Activated T-cell treated with anti-CD3 and anti-CD28 coated beads, Interleukin-2, amount 50 U/mL, for 1 hour (primary cell): ENCODE results near the gene ASTL.

Source experiments
- DNase-seq: peaks from one replicate; pipeline ENCODE4 v3.0.0-alpha.2; 2020

Gene ASTL

DNA sequence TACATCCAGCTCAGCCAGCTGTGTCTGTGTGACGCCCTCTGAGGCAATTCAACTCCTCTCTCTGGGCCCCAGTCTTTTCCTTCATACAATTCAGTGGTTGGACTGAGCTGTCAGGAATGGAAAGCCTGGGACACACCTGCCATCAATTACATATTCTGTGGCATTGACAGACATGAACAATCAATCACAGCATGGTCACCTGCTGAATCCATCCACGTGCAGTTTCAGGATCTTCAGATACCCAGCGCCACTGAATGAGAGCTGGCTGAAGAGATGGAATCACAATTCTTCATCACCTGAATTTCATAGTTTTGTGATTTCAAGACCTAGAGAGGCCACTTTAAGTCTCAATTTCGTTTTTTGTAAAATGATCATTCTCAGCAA lies 27.1 kb downstream of the ASTL start:
- no peak for DNase-seq

DNA sequence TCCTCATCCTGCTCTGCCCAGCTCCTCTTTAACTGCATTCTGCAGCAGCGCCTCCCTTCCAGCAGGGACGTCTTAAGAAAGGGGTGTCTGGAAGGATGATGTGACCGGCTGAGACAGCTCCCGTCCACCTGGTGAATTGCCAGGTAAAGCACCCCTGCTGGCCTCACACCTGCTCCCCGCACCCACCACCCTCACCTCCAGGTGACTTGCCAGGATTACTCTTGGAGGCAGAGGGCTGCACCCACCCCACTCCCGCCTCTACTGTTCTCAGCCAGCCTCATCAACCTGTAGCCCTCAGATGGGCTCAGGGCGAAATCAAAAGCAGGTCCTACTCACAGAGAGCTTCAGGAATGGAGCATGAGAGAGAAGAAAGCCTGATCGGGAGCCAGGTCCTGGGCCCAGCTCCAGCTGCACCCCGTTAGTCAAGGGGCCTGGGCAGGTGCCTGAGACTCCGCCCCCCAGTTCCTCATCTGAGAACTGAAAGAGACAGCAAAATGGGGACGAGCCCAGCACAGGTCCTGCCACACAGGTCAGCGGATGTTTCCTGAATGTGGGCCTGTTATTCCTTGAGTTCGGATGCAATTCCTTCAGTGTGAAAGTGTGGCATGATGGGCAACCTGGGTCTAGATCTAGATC lies 27.6 kb downstream of the ASTL start:
- DNase-seq = peak; percentile 14

DNA sequence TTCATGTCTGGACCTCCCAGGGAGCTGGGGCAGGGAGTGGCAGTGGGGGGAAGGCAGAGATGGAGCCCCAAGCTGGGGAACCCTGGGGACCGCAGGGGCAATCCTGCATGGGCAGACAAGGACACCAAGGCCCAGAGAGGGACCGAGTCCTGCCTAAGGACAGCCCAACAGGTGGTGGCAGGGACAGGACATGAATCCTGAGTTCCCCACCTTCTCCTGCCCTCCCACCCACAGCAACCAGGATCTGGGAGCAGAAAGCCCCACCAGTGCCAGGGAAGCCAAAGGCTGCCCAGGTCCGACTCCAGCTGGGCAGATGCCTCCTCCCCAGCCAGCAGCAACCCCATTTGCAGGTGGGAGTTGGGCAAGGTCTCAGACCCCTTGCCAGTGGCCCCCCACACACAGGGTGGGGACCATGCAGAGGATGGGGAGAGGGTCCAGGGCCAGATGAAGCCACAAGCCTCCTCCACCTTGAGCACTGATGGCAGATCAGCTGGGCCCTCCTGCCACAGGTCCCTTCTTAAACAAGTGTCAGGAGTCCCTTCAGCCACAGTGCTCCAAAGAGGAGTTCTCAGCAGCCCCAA lies 28.3 kb downstream of the ASTL start:
- DNase-seq = no peak

DNA sequence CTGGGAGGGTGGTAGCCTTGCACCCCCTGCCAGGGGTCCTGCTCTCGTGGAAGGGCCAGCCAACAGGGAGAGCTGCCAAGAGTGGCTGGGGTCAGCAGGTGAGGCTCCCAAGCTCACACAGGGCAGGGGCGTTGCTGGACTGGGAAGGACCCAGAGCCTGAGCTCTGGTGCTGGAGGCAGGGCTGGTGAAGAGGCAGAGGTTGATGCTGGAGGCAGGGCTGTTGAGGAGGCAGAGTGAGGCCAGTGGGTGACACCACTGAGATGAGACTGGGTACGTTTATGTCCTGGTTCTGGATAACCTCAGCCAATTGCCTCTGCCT lies 29.0 kb downstream of the ASTL start:
- no peak for DNase-seq

- DNase-seq = peak; percentile 7
Observed at GRCh38 chr2:96108541-96109360, 29.6 kb downstream of the ASTL start.

GRCh38 chr2:96108151-96108540 lies 30.2 kb downstream of the ASTL start:
- DNase-seq = peak; percentile 13

DNA sequence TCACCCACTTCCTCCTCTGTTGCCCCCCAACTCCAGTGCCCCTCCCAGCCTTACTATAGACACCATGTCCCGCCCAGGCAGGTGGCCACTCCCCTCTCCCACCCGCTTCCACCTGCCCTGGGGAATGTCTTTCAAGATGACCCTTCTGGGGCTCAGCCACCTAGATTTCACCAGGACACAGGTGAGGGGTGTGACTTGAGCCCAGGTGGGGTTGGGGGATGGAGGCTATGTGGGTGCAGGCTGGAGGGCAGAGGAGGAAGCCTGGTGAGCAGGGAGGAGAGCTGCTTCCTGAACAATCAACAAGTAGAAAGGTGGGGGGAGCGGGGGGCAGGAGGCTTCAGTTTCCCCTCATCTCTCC lies 30.6 kb downstream of the ASTL start:
- peak; percentile 4 for DNase-seq

DNA sequence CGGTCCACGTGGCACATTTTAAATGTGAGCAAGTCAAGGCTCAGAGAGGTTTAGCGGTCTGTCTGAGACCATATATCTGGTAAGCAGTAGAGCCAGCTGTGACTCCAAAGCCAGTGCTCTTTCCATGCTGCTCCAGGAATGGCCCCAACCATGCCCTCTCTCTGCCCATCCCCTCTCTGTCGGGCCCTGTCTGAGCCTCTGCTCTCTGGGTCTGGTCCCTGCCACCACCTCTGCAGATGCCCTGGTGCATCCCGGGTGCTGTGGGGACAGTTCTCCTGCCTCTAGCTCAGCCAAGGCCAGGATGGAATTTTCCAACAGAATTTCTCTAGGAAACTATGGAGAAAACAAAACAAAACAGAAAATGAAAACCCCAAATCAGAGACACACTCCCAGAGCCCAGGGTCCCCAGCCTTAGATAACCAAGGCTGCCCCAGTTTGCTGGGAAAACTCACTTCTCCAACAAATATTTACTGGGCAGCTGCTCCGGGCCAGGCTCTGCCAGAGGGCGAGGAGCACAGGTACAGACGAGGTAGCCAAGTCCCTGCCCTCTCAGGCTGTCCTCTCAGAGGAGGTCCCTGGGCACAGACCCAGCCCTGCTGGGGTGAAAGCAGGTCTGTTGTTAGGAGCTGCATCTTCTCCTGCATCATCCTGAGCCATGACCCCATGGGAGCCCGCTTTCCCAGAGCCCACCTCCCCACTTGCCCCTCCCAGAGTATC lies 31.2 kb downstream of the ASTL start:
- DNase-seq = peak; percentile 14

DNA sequence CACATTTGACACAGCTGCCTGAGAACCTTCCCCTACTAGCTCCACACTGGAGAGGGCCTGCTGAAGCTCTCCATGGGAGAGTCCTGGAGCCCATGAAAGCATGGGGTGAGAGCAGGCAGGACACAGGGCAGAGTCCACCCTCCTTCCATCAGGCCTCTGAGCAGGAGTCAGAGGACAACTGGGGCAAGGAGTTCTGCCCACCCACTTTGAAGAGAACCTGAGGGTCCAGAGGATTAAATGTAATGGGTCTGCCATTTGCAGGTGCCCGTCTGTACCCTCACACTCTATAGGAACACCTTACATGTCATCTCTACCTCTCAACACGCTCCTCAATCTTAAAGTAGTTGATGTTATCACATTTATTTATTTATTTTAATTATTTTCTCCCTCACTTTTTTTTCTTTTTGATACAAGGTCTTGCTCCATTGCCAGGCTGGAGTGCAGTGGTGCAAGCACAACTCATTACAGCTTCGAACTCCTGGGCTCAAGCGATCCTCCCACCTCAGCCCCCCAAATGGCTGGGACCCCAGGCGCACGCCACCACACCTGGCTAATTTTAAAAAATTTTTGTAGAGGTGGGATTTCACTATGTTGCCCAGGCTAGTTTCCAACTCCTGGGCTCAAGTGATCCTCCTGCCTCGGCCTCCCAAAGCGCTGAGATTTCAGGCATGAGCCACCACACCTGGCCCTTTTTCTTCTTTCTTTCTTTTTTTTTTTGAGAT lies 32.1 kb downstream of the ASTL start:
- DNase-seq = no peak

DNA sequence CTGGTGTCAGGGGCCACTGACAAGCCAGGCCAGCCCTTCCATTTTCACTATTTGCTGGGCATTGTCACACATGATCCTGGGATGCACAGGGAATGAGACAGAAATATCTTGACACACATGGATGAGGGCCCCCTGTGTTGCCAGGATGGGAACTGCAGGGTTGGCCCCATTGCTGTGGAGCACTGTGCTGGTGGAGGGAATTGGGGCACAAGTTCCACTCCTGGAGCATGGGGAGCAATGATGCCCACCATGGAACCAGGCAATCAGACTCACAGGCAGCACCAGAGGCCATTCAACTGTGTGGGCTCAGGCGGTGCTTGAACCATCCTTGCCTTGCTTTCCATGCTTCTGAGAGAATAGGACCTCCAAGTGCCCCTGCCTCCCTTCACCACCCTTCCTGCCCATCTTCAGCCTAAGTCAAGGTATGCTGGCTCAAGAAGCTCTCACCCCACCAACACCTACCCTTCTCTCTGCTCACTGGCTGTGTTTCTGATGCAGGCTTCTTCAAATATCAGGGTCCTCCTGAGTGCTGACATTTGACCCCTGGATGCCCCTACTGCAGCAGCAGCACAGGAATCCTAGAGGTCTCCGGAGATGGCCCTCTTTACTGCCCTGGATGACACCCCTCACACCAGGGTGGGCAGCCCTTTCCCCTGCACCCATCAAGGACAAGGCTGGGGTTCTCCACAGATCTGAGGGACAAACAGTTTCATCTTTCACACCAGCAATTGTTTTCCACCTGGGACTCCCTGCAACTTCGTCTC lies 33.0 kb downstream of the ASTL start:
- DNase-seq = peak; percentile 9

DNA sequence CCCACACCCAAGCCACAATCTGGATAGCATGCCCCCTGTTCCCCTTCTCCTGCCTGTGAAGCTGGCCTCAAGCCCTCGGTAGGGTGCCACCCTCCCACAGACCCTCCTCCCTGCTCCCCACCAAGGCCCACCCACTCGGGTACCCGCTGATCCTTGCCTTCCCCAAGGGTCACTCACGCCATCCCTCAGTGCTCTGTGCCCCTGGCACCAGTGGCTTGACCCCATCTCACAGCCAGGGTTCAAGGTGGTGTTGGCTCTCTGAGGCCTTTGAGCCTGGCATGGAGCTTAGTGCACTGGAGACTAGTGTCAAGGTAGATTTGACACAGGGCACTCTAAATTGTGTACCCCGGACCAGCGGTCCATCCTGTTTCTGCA lies 33.8 kb downstream of the ASTL start:
- DNase-seq = no peak

DNA sequence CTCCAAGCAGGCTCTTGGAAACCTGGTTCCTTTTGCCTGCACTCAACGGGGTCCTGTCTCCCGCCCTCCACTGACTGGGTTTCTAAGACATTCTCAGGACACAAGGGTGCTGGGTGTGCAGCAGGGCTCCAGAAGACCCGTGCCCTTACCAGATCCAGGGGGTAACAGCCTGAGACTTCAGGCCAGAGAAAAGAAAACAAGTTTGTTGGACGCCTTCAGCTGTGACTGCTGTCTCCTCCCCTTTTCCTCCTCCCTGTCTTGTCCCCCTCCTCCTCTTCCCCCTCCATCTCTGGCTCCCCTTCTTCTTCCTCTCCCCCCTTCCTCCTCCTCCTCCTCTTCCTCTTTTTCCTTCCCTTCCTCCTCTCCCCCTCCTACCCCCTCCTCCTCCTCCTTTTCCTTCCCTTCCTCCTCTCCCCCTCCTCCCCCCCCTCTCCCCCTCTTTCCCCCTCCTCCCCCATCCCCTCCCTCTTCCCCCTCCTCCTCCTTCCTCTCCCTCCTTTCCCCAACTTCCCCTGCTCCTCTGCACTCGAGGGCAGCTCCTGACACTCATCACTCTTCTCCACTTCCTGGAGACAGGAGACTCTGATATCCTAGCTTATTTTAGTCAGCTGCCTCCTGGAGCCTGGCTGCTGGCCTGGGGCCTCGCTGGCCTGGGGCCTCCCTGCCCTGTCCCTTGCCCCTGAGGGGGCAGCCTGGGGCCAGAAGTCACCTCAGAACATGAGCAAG lies 34.4 kb downstream of the ASTL start:
- peak; percentile 10 for DNase-seq

GRCh38 chr2:96103187-96103601 lies 35.1 kb downstream of the ASTL start:
- peak; percentile 12 for DNase-seq

DNA sequence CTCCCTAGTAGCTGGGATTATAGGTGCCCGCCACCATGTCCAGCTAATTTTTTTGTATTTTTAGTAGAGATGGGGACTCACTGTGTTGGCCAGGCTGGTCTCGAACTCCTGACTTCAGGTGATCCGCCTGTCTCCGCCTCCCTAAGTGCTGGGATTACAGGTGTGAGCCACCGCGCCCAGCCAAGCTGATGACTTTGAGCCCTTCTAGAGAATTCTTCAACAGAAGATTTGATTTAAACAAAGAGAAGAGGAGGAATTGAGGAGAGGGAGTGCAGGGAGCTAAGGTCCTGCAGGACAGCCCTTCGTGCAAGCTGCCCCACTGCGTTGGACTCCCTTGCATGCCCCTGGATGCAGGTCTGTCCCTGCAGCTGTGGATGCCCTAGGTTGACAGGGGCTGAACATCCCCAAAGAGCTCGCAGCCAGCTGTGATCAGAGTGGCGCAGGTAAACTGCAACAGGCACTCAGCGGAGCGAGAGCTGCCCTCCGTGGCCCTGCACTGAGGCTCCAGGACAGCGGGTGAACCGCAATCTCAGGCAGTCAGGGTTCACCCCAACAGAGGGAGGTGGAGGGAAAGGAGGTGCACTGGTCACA lies 35.6 kb downstream of the ASTL start:
- no peak for DNase-seq

DNA sequence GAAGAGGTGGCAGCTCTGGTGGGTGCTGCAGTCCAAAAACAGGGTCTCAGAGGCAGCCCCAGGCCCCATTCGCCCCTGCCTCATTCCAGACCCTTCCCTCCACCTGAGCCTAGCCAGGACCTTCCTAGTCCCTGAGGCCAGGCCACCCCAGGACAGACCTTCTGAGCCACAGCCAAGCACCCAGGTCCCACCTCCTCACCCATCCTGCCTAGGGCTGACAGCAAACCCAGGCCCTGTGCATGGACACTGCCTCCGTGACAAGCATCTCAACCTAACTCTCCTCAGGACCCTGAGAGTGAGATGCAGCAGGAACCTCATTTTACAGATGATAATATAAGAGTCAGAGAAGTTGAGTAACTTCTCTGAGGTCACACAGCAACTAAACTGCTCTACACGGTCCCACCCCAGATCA lies 37.4 kb downstream of the ASTL start:
- no peak for DNase-seq

DNA sequence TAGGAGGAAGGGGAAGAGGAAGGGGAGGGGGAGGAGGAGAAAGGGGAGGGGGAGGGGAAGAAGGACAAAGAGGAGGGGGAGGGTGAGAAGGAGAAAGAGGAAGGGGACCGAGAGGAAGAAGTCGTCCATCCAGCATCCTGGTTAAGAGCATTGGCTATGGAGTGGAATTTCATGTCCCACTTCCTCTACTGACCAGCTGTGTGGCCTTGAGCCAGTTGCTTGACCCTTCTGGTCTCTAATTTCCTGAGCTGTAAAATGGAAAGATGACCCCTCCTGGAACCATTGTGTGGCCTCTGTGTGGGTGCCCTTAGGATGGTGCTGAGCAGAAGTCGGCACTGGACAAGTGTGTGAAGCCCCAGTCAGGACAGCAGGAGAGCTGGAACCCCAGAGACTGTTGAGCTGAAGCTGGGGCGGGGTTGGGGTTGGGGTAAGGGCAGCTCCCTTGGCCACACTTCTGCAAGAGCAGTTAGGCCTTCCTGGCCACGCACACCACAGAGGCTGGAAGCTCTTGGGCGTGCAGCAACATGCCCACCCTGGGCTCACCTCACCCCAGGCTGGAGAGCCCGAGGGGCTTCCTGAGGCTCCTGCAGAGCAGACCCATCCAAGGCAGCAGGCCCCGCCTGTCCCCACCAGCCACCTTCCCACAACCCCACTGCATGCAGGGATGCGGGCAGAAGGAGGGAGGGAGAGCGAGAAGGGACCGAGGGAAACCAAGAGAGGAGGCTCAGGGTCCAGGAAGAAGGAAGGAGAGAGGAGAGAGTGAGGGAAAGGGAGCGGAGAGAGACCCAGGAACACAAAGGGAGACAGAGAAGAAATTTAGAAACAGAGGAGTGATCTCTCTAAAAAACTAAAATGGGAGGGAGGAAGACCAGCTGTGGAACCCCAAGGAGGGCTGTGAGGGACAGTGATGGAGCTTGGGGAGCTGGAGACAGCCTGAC lies 38.2 kb downstream of the ASTL start:
- DNase-seq = no peak

DNA sequence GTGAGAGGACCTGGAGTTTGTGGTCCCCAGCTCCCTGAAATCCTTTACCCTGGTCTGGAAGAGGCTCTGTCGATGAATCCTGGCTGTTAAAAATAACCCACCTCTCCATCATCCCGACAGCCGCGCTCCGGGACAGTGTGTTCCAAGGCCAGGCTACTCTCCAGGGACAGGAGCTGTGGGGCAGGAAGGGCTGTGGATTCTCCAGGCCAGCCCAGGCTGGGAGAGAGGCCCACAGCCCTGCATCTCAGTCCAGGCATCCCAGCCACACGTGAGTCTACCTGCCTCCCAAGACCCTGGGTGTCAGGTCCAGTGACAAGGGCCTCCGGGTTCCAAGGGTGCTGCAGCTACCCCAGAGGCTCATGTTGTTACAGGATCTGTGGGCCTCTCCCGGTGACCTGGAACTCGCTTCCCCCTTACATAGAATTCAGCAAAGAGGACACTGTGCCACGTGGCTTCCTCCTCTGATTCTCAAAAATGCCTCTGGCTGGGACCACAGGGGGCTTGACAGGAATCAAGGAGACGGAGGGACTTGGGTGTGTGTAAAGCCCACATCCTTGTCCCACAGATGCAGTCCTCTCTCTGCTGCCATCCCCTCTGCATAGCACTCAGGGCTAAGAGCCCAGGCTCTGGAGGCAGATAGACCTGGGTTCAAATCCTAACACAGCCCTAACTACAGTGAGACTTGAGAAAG lies 39.3 kb downstream of the ASTL start:
- no peak for DNase-seq

DNA sequence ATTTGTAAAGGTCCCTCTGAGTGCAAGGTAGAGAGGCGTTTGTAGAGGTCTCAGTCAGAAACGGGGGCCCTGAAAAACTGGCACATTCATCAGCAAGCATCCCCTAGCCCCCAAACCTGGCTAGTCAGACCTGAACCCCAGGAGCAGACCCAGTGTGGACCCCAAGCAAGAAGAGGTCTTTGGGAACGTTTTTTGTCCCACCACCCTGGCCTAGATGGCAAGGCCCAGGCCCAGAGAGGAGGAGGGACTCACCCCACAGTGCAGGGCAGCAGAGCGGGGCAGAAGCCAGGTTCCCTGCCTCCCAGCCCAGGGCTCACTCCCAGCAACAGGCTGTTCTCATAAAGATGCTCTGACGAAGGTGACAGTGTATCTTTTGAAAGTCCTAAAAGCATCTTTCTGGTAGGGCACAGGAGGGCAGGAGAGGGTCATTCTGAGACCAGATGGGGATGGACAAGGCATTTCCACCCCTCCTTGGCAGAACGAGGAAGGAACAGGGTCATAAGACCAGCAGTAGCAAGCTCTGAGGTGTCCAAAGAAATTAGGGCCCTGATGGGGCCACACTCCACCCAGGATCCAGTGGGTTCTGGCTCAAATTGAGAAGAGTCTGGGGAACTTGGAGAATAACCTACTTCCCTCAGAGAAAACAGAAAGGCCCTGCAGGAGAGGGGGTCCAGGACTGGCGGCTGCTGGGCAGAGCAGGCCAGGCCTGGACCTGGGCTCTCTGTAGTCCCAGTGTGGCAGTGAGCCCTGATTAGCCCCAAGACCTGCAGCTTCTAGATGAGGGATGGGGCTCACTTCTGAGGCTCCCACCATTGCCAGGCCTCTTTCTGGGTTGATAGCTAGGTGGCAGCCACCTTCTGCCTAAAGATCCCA lies 40.1 kb downstream of the ASTL start:
- no peak for DNase-seq

- DNase-seq = no peak
Observed at GRCh38 chr2:96097441-96097840, 40.9 kb downstream of the ASTL start.
